ENCODE measurements around the gene MRPL48.

GRCh38 chr11:73779084-73779902, 8.4 kb upstream of the MRPL48 start:
- TF ChIP-seq SUZ12 (IDR thresholded peaks at IDR 0.05; ENCODE audit: extremely low read depth, insufficient read depth, insufficient read length) (no peak), YY1 (IDR thresholded peaks at IDR 0.05; ENCODE audit: insufficient read depth, insufficient read length) (peak; percentile 95), ZNF274 (IDR thresholded peaks at IDR 0.05; ENCODE audit: low read depth, low read length) (no peak)

All from NT2/D1 (cell line).